Sigmoid colon (tissue), 7 donors: ENCODE measurements around the gene ABCG4. TPM values are rescaled to one million over a fixed set of nuclear protein-coding genes. Genes with fewer than 3 reads are reported as not detected.
A peak's percentile ranks its signal among the peaks of the same experiment; 100 is the strongest.

Experiments
- DNase-seq: peaks from one replicate; pipeline ENCODE4 v3.0.0-alpha.2; 2019
- H3K27ac ChIP-seq, 4 donors: fragments of 200-600 bp; sonication (generic); one replicate each; pipeline ENCODE4 v1.5.1; 2016 to 2019; ENCODE audit warnings: mild to moderate bottlenecking in 1 of 4
- H3K27me3 ChIP-seq, 3 donors: fragments of 200-600 bp; sonication (generic); one replicate each; pipeline ENCODE4 v1.5.1; 2019; ENCODE audit warnings: mild to moderate bottlenecking in 1 of 3
- H3K36me3 ChIP-seq, 4 donors: fragments of 200-600 bp; sonication (generic); one replicate each; pipeline ENCODE4 v1.5.1; 2016 to 2019
- H3K4me1 ChIP-seq, 4 donors: fragments of 200-600 bp; sonication (generic); one replicate each; pipeline ENCODE4 v1.5.1; 2017 to 2019
- H3K4me3 ChIP-seq, 4 donors: fragments of 200-600 bp; sonication (generic); one replicate each; pipeline ENCODE4 v1.5.1; 2017 to 2019; ENCODE audit warnings: mild to moderate bottlenecking in 2 of 4, moderate library complexity in 1 of 4
- H3K9me3 ChIP-seq, 4 donors: fragments of 200-600 bp in 3 of 4; sonication (generic) in 3 of 4; one replicate each; pipeline versions ENCODE4 v1.5.1 to v1.6.1; 2013 to 2019
- CTCF ChIP-seq, 4 experiments: fragments of 450-650 bp in 3 of 4; fragments of 200-600 bp in 1 of 4; IDR thresholded peaks; one replicate each; pipeline ENCODE4 v1.5.1; 2016 to 2019; ENCODE audit warnings: antibody characterized with exemption in 4 of 4, mild to moderate bottlenecking in 3 of 4, moderate library complexity in 2 of 4
- EP300 ChIP-seq, 4 donors: sonication (generic); formaldehyde crosslinking; IDR thresholded peaks; one replicate each; pipeline ENCODE4 v1.6.1; 2017; ENCODE audit warnings: antibody characterized with exemption in 4 of 4
- POLR2A ChIP-seq, 2 donors: fragments of 450-650 bp; IDR thresholded peaks; one replicate each; pipeline ENCODE4 v1.6.1; 2016; ENCODE audit warnings: antibody characterized with exemption in 2 of 2, mild to moderate bottlenecking in 2 of 2, moderate library complexity in 2 of 2
- POLR2AphosphoS5 ChIP-seq, 4 donors: sonication (generic); formaldehyde crosslinking; IDR thresholded peaks; one replicate each; pipeline ENCODE4 v1.6.1; 2017; ENCODE audit warnings: antibody characterized with exemption in 4 of 4
- WGBS, 2 donors: extraction: QIAGEN DNeasy Blood & Tissue Kit; methylation state at CpG; one replicate each; pipeline ENCODE4 v1.1.7; 2013; 5-methylcytosine and 5-hydroxymethylcytosine counted together
- intact Hi-C: fragments of 100-400 bp; cut with DNase I; formaldehyde crosslinking; loops from one replicate; pipeline ENCODE4 v1.15.1; 2023
- polyA plus RNA-seq, 3 donors: library from polyadenylated mRNA; stranded (reverse); fragments of 200-250 nt; gene quantifications; one replicate each; pipeline ENCODE4 v1.2.3, GENCODE V29; 2013
- total RNA-seq, 4 donors: library from RNA; depleted of rRNA; stranded (reverse); fragments of >200 nt; gene quantifications; one replicate each; pipeline ENCODE4 v1.1.0, GENCODE V29; 2016
- donor health status: healthy with polysubstance abuse.
- donor health status: Bipolar disorder and iron deficiency.
- donor health status: healthy.

Gene ABCG4
- total and polyA plus RNA-seq, 7 donors: under 0.01 to 0.55 (median 0.26) TPM; not detected in 2

GRCh38 chr11:119168471-119169281 lies 19.8 kb downstream of the ABCG4 start, which contains the start of gene NLRX1:
NLRX1 (plus strand) TSS chr11:119168725; CDS start chr11:119171404, 2,679 bp downstream.
- TF ChIP-seq EP300 (IDR thresholded peaks at IDR 0.05): no peak
- TF ChIP-seq CTCF (IDR thresholded peaks at IDR 0.05): peak; percentile 85 to 92 (median 89)
- peak; percentile 77 to 91 (median 81) for TF ChIP-seq POLR2AphosphoS5 (IDR thresholded peaks at IDR 0.05)
- TF ChIP-seq POLR2A (IDR thresholded peaks at IDR 0.05): peak; percentile 69 to 71
- intact Hi-C loops: loop anchor here (1.0 to 2.0 kb wide), 3 partner anchors 28 to 152 kb away; partner anchors contain the start of gene CBL
- H3K4me3 ChIP-seq: peak within 1 kb of the TSS; percentile 79 to 99 (median 94)
- H3K27me3 ChIP-seq: no peaks in the 10 kb centered on the region
- H3K9me3 ChIP-seq: no peaks in the 10 kb centered on the region
- peak within 1 kb of the TSS; percentile 95 to 99 (median 98) for H3K27ac ChIP-seq
- H3K4me1 ChIP-seq: peaks cover 0 to 9% (median 5%) of the 10 kb centered on the region in 4 donors
- H3K36me3 ChIP-seq: peaks cover 0 to 14% (median 0%) of the 10 kb centered on the region in 4 donors
- peak; percentile 93 for DNase-seq
- WGBS, 2 donors: 4% methylated on average over 63 of the region's 63 CpGs

- 10 to 20% methylated on average over 15 of the region's 15 CpGs for WGBS, 2 donors
- Histone ChIP-seq H3K27me3 (no peaks in the 10 kb centered on the region), H3K4me3 (peak overlapping the region; percentile 79 to 99 (median 94)), H3K27ac (peak overlapping the region; percentile 95 to 99 (median 98)), H3K4me1 (peaks cover 0 to 9% (median 5%) of the 10 kb centered on the region in 4 donors), H3K9me3 (no peaks in the 10 kb centered on the region), H3K36me3 (peaks cover 0 to 21% (median 2%) of the 10 kb centered on the region in 4 donors)
- intact Hi-C loops: loop anchor here (2.0 kb wide), 2 partner anchors 28 to 152 kb away; no protein-coding TSS in a partner anchor
- TF ChIP-seq EP300 (IDR thresholded peaks at IDR 0.05) (no peak), CTCF (IDR thresholded peaks at IDR 0.05) (peak in 1 of 4 experiments; percentile 12), POLR2A (IDR thresholded peaks at IDR 0.05) (peak in 1 of 2 donors; percentile 15), POLR2AphosphoS5 (IDR thresholded peaks at IDR 0.05) (peak in 3 of 4 donors; percentile 19 to 80 (median 67))
- peak; percentile 72 for DNase-seq
Observed at GRCh38 chr11:119169282-119169719, 20.4 kb downstream of the ABCG4 start.

- H3K36me3 ChIP-seq: peaks cover 2 to 53% (median 12%) of the 10 kb centered on the region in 4 donors
- no peak overlapping the region for H3K27ac ChIP-seq
- no peak for DNase-seq
- H3K4me3 ChIP-seq: no peak overlapping the region
- 89 to 93% methylated on average over 2 of the region's 2 CpGs for WGBS, 2 donors
- no peaks in the 10 kb centered on the region for H3K27me3 ChIP-seq
- intact Hi-C loops: no loop called here
- H3K9me3 ChIP-seq: no peaks in the 10 kb centered on the region
- TF ChIP-seq POLR2A (IDR thresholded peaks at IDR 0.05): no peak
- TF ChIP-seq POLR2AphosphoS5 (IDR thresholded peaks at IDR 0.05): no peak
- TF ChIP-seq EP300 (IDR thresholded peaks at IDR 0.05): no peak
- TF ChIP-seq CTCF (IDR thresholded peaks at IDR 0.05): no peak
- H3K4me1 ChIP-seq: peaks cover 0 to 9% (median 5%) of the 10 kb centered on the region in 4 donors
Observed at GRCh38 chr11:119172513-119172912, 23.7 kb downstream of the ABCG4 start.

- 94 to 95% methylated on average over 21 of the region's 21 CpGs for WGBS, 2 donors
- Histone ChIP-seq H3K27ac (no peak overlapping the region), H3K4me1 (peaks cover 0 to 9% (median 5%) of the 10 kb centered on the region in 4 donors), H3K9me3 (no peaks in the 10 kb centered on the region), H3K27me3 (no peaks in the 10 kb centered on the region), H3K4me3 (no peak overlapping the region), H3K36me3 (peaks cover 5 to 62% (median 13%) of the 10 kb centered on the region in 4 donors)
- TF ChIP-seq POLR2AphosphoS5 (IDR thresholded peaks at IDR 0.05) (no peak), CTCF (IDR thresholded peaks at IDR 0.05) (no peak), POLR2A (IDR thresholded peaks at IDR 0.05) (no peak), EP300 (IDR thresholded peaks at IDR 0.05) (no peak)
- intact Hi-C loops: no loop called here
- DNase-seq: no peak
Observed at GRCh38 chr11:119173453-119173852, 24.6 kb downstream of the ABCG4 start.
